Measurements from ENCODE around the gene GPR37L1.

DNA sequence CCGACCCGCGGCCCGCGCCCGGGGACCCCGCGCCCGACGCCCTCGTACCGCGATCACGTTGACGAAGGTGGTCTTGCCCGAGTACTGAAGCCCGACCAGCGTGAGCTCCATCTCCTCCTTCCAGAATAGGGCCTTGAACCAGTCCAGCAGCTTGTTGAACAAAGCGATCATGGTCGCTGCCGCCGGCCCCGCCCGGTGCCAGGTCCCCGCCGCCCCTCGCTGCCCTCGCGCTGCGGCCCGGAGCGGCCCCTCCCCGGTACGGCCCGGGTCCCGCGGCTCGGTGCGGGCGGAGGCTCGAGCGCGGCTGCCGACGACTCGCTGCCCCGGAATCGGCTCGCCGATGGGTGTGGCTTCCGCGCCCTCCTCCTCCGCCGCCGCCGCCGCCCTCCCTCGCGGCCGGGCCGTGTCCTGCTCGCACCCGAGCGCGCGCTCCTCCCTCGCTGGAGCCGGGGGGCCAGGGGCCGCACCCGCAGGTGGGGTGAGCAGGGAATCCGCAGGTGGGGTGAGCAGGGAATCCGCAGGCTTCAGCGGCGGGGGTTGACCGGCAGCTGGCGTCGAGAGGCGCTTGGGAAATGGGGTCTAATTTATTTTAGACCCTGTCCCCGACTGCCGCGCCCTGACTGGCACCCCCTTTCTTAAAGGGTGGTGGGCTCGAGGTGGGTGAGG, 21.8 kb downstream of the GPR37L1 start, which contains the start of gene ARL8A:
- TF ChIP-seq, protein P1, sequence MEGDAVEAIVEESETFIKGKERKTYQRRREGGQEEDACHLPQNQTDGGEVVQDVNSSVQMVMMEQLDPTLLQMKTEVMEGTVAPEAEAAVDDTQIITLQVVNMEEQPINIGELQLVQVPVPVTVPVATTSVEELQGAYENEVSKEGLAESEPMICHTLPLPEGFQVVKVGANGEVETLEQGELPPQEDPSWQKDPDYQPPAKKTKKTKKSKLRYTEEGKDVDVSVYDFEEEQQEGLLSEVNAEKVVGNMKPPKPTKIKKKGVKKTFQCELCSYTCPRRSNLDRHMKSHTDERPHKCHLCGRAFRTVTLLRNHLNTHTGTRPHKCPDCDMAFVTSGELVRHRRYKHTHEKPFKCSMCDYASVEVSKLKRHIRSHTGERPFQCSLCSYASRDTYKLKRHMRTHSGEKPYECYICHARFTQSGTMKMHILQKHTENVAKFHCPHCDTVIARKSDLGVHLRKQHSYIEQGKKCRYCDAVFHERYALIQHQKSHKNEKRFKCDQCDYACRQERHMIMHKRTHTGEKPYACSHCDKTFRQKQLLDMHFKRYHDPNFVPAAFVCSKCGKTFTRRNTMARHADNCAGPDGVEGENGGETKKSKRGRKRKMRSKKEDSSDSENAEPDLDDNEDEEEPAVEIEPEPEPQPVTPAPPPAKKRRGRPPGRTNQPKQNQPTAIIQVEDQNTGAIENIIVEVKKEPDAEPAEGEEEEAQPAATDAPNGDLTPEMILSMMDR (IDR thresholded peaks at IDR 0.05; ENCODE audit: low read depth, low read length, poor library complexity, severe bottlenecking) = no peak
- TF ChIP-seq EZH2phosphoT487 (IDR thresholded peaks at IDR 0.05; ENCODE audit: borderline replicate concordance, low read length) = no peak

Data from DOHH2 (cell line).